Panc1 (cell line): ENCODE results near the gene CHST1. TPM values are rescaled to one million over a fixed set of nuclear protein-coding genes. Genes with fewer than 3 reads are reported as not detected.

Experiments
- ATAC-seq: fragments of 200-7000 bp; cut with Tn5 transposase; 2 replicates; pipeline ENCODE4 v1.9.1; 2020; ENCODE audit warnings: mild to moderate bottlenecking, moderate library complexity
- BruUV-seq: library from RNA; stranded (reverse); fragments of 400-500 nt; replicated peaks from 2 replicates; lab custom pipeline; 2021; lab: Mats Ljungman, UMichigan
- CTCF ChIA-PET: fragments of 300-600 bp; sonication (Branson Sonifier 250); formaldehyde crosslinking; loops from one replicate; lab custom pipeline; 2022; ENCODE audit warnings: antibody characterized with exemption; lab: Charles Lee
- POLR2A ChIA-PET: fragments of 300-600 bp; sonication (Branson Sonifier 250); formaldehyde crosslinking; loops from one replicate; lab custom pipeline; 2022; ENCODE audit warnings: antibody characterized with exemption; lab: Charles Lee
- DNase-seq: peaks from one replicate; pipeline ENCODE4 v3.0.0-alpha.2; 2010; ENCODE audit warnings: low read depth, low spot score
- H3K27ac ChIP-seq: 2 replicates; pipeline ENCODE4 v1.5.1; 2011; ENCODE audit warnings: mild to moderate bottlenecking, low read length, inconsistent platforms
- H3K27me3 ChIP-seq: fragments of 200-500 bp; sonication (Bioruptor generic); 2 replicates; pipeline ENCODE4 v1.6.0; 2014; ENCODE audit warnings: low read length, inconsistent platforms; ENCODE audit not compliant: control insufficient read depth, insufficient read depth
- H3K36me3 ChIP-seq: fragments of 200-500 bp; sonication (Bioruptor generic); 2 replicates; pipeline ENCODE4 v1.5.1; 2014; ENCODE audit warnings: inconsistent platforms, mild to moderate bottlenecking, low read length, moderate library complexity; ENCODE audit not compliant: control insufficient read depth, insufficient read depth
- H3K4me1 ChIP-seq: 2 replicates; pipeline ENCODE4 v1.5.1; 2011; ENCODE audit warnings: inconsistent platforms, mild to moderate bottlenecking, low read length, moderate library complexity; ENCODE audit not compliant: control insufficient read depth, insufficient read depth
- H3K4me3 ChIP-seq, 2 experiments: 2 replicates each; pipeline ENCODE4 v1.5.1; 2011 to 2012; ENCODE audit warnings: low read depth in 2 of 2, low read length in 2 of 2, mild to moderate bottlenecking in 2 of 2, inconsistent platforms in 1 of 2, moderate library complexity in 1 of 2
- H3K9me3 ChIP-seq: fragments of 200-500 bp; sonication (Bioruptor generic); 2 replicates; pipeline ENCODE4 v1.5.1; 2014; ENCODE audit warnings: low read depth, mild to moderate bottlenecking, inconsistent platforms, low read length, moderate library complexity; ENCODE audit not compliant: control insufficient read depth, insufficient read depth
- POLR2AphosphoS5 ChIP-seq: IDR thresholded peaks from 2 replicates; pipeline ENCODE4 v1.6.1; 2012; ENCODE audit warnings: mild to moderate bottlenecking, low read depth, low read length, moderate library complexity
- REST ChIP-seq, 2 experiments: IDR thresholded peaks; 2 replicates each; pipeline ENCODE4 v1.6.1; 2011 to 2012; ENCODE audit warnings: low read depth in 2 of 2, control low read depth in 1 of 2, low read length in 1 of 2, mild to moderate bottlenecking in 1 of 2, moderate library complexity in 1 of 2; ENCODE audit not compliant: insufficient read depth in 1 of 2
- SIN3A ChIP-seq: IDR thresholded peaks from 2 replicates; pipeline ENCODE4 v1.6.1; 2012; ENCODE audit warnings: low read depth, mild to moderate bottlenecking, low read length, moderate library complexity, borderline replicate concordance; ENCODE audit not compliant: insufficient read depth
- TCF7L2 ChIP-seq: IDR thresholded peaks from 2 replicates; pipeline ENCODE4 v1.6.1; 2011; ENCODE audit warnings: mild to moderate bottlenecking, low read depth, low read length, inconsistent platforms
- in situ Hi-C: cut with HindIII; loops from 2 replicates; pipeline ENCODE4 v1.10.0; 2016; ENCODE audit warnings: low sequenced_read_pairs, low pct_unique_long_range_greater_than_20kb
- intact Hi-C: fragments of 100-400 bp; cut with micrococcal nuclease; formaldehyde crosslinking; loops from one replicate; pipeline ENCODE4 v1.10.0; 2022; ENCODE audit not compliant: unreplicated experiment
- total RNA-seq: library from RNA; stranded (reverse); gene quantifications from one replicate; pipeline ENCODE4 v1.2.1, GENCODE V29; 2021; ENCODE audit not compliant: unreplicated experiment
- TF ChIP-seq, protein P1 (sequence below): fragments of 450-650 bp; IDR thresholded peaks from 2 replicates; pipeline ENCODE4 v1.5.1; 2017; ENCODE audit warnings: mild to moderate bottlenecking

Gene CHST1
- total RNA-seq, 1 experiment from 2014 or later: not detected

DNA sequence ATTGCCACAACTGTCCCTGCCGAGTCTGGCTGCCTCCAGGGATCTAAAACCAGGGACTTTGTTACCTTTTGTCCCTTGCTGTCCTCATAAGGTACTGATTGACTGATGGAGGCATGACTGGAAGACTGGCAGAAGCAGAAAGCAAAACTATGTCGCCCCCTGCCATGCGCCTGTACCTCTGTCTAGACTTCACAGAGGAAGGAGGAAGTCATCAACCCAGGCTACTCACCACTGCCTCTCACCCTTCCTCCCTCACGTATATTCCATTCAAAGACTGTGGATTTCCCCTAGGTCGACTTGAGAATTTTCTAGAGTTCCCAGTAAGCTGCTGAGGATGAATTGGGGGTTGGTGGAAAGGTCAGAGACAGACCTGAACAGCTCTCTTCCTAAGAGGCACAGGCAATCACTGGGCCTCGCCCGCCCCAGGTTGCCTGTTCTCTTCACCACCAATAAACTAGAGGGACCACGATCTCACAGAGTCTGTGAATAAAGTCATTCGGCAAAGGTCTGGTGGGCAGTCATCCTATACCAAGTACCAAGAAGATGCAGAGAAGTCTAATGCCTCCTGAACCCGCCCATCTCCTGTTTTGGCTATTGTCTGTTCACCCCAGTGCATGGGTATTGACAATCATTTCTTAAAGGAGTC is 27.5 kb upstream of the CHST1 start:
- in situ Hi-C loops: no loop called here
- TF ChIP-seq POLR2AphosphoS5: no peak
- no peak for TF ChIP-seq REST (IDR thresholded peaks at IDR 0.05; ENCODE audit: insufficient read depth in 1 of 2, low read depth in 2 of 2, low read length in 1 of 2)
- TF ChIP-seq, protein P1, sequence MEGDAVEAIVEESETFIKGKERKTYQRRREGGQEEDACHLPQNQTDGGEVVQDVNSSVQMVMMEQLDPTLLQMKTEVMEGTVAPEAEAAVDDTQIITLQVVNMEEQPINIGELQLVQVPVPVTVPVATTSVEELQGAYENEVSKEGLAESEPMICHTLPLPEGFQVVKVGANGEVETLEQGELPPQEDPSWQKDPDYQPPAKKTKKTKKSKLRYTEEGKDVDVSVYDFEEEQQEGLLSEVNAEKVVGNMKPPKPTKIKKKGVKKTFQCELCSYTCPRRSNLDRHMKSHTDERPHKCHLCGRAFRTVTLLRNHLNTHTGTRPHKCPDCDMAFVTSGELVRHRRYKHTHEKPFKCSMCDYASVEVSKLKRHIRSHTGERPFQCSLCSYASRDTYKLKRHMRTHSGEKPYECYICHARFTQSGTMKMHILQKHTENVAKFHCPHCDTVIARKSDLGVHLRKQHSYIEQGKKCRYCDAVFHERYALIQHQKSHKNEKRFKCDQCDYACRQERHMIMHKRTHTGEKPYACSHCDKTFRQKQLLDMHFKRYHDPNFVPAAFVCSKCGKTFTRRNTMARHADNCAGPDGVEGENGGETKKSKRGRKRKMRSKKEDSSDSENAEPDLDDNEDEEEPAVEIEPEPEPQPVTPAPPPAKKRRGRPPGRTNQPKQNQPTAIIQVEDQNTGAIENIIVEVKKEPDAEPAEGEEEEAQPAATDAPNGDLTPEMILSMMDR: no peak
- no peak for TF ChIP-seq SIN3A
- no peak for TF ChIP-seq TCF7L2
- ChIA-PET POLR2A (interaction anchor here (0.6 kb wide), 1 partner anchor 22 kb away, joined by 8 read pairs; no protein-coding TSS in a partner anchor), CTCF (no interaction called here)
- no peak overlapping the region for H3K4me3 ChIP-seq
- no TSS peak for BruUV-seq
- H3K36me3 ChIP-seq: no peaks in the 10 kb centered on the region
- DNase-seq: no peak
- no peak overlapping the region for H3K27ac ChIP-seq
- H3K27me3 ChIP-seq: peaks cover 13% of the 10 kb centered on the region
- no peaks in the 10 kb centered on the region for H3K4me1 ChIP-seq
- intact Hi-C loops: loop anchor here (10.0 kb wide), 1 partner anchor 62 kb away; no protein-coding TSS in a partner anchor
- H3K9me3 ChIP-seq: no peaks in the 10 kb centered on the region
- ATAC-seq: no peak

DNA sequence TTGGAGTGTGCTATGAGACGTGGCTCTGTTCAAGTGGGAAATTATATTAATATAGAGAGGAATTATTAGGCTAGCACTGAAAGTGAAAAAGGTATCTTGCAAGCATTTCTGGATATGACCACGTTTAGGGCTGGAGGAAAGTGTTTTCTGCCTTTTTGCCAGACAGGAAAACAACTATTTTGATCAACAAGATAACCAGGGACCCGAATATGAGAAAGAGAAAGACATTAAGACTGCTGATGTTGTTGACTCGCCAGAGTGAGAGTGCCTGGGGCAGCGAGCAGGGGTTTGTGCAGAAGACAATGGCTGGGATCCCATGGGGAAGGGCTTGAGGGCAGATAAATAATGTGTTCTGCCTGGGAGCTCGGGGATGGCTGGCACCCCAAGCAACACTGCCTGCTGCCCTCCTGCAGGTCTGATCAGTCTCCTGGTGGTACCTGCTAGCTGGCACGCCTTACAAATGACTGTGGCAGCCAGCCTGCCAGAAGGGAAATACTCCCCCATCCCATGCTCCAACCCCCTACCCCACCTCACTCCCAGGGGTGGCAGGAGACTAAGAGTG is 23.1 kb upstream of the CHST1 start:
- H3K36me3 ChIP-seq: no peaks in the 10 kb centered on the region
- H3K27ac ChIP-seq: no peak overlapping the region
- no TSS peak for BruUV-seq
- in situ Hi-C loops: no loop called here
- POLR2A ChIA-PET: no interaction called here
- ATAC-seq: no peak
- no peaks in the 10 kb centered on the region for H3K9me3 ChIP-seq
- no peaks in the 10 kb centered on the region for H3K4me1 ChIP-seq
- no peak for DNase-seq
- no peak overlapping the region for H3K4me3 ChIP-seq
- intact Hi-C loops: no loop called here
- CTCF ChIA-PET: no interaction called here
- H3K27me3 ChIP-seq: peaks cover 28% of the 10 kb centered on the region
- TF ChIP-seq TCF7L2 (no peak), REST (IDR thresholded peaks at IDR 0.05; ENCODE audit: insufficient read depth in 1 of 2, low read depth in 2 of 2, low read length in 1 of 2) (no peak), POLR2AphosphoS5 (no peak), SIN3A (no peak)
- TF ChIP-seq, protein P1: no peak
